Measurements from ENCODE around the gene MOB1B. TPM values are rescaled to one million over a fixed set of nuclear protein-coding genes. Genes with fewer than 3 reads are reported as not detected.
"Not testable (repeated sequence)": the region's sequence is repeated elsewhere in the genome, so short reads cannot be mapped to it uniquely, and the experiment has no call there.

The MOB1B gene
- total RNA-seq, 2 donors from 2014 or later = 7.7 to 14.0 TPM

DNA sequence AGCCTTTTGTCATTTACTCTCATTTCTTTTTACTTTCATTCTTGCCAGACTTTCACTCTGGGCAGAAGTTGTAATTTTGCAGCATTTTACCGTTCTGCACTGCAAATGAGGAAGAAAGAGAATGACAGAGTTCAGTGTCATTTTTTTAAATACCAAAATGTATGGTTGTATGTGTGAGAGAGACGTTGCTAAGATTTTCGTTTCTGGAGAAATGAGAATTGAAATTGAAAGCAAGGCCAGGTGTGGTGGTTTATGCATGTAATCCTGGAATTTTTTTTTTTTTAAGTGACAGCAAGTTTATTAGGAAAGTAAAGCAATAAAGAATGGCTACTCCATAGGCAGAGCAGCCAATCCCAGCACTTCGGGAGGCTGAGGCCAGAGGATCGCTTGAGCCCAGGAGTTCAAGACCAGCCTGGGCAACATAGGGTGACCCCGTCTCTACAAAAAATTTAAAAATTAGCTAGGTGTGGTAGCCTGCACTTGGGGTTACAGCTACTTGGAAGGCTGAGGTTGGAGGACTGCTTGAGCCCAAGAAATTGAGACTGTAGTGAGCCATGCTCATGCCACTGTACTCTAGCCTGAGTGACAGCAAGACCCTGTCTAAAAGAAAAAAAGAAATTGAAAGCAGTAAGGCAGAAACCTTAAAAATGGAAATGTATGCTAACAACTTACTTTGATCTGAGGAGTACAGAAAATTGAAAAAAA lies 104.2 kb downstream of the MOB1B start:
- Histone ChIP-seq H3K27me3 (no peaks in the 10 kb centered on the region), H3K4me3 (no peak overlapping the region), H3K27ac (no peak overlapping the region), H3K4me1 (no peaks in the 10 kb centered on the region), H3K36me3 (no peaks in the 10 kb centered on the region), H3K9me3 (no peaks in the 10 kb centered on the region)
- TF ChIP-seq, protein P1, sequence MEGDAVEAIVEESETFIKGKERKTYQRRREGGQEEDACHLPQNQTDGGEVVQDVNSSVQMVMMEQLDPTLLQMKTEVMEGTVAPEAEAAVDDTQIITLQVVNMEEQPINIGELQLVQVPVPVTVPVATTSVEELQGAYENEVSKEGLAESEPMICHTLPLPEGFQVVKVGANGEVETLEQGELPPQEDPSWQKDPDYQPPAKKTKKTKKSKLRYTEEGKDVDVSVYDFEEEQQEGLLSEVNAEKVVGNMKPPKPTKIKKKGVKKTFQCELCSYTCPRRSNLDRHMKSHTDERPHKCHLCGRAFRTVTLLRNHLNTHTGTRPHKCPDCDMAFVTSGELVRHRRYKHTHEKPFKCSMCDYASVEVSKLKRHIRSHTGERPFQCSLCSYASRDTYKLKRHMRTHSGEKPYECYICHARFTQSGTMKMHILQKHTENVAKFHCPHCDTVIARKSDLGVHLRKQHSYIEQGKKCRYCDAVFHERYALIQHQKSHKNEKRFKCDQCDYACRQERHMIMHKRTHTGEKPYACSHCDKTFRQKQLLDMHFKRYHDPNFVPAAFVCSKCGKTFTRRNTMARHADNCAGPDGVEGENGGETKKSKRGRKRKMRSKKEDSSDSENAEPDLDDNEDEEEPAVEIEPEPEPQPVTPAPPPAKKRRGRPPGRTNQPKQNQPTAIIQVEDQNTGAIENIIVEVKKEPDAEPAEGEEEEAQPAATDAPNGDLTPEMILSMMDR (IDR thresholded peaks at IDR 0.05) = no peak
- no peak for DNase-seq (ENCODE audit: low spot score)

DNA sequence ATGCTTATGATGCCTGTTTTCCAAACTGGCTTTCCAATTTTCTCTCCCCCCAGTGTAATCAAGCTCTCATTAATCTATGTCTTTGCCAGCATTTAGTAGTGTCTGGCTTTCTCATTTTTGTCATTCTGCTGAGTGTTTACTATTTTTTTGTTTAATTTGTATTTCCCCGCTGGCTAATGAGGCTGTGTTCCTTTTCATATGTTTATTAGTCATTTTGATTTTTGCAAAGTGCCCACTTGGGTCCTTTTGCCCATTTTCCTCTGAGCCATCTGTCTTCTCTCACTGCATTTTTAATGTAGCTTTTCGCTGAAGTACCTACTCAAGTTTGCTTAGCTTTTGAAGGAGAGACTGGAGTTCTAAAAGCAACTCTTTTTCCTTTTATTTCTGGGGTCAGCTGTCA lies 106.0 kb downstream of the MOB1B start:
- H3K36me3 ChIP-seq = no peaks in the 10 kb centered on the region

DNA sequence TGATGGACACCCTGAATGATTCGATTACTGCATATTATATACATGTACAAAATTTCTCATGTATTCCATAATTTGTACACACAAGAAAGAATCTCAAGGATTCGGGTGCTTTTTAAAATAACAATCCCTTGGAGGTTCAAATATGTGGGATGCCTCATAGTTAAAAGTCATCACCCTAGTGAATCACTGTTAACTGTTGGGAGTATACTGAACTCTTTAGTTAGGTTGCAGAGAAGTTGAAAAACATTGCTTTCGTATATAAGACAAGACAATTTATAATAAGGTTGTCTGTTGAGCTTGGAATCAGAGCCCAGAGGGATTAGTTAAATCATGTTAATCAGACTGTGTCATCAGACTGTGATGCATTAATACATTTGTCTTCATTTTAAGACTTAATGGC lies 106.9 kb downstream of the MOB1B start:
- TF ChIP-seq, protein P1 (IDR thresholded peaks at IDR 0.05) = no peak

More for the DNA sequence above, 106.0 kb downstream of the MOB1B start:
- H3K27ac ChIP-seq = no peak overlapping the region
- TF ChIP-seq, protein P1 (IDR thresholded peaks at IDR 0.05) = no peak
- H3K9me3 ChIP-seq = no peaks in the 10 kb centered on the region
- H3K4me3 ChIP-seq = no peak overlapping the region
- no peaks in the 10 kb centered on the region for H3K4me1 ChIP-seq
- H3K27me3 ChIP-seq = no peaks in the 10 kb centered on the region
- DNase-seq (ENCODE audit: low spot score) = no peak

DNA sequence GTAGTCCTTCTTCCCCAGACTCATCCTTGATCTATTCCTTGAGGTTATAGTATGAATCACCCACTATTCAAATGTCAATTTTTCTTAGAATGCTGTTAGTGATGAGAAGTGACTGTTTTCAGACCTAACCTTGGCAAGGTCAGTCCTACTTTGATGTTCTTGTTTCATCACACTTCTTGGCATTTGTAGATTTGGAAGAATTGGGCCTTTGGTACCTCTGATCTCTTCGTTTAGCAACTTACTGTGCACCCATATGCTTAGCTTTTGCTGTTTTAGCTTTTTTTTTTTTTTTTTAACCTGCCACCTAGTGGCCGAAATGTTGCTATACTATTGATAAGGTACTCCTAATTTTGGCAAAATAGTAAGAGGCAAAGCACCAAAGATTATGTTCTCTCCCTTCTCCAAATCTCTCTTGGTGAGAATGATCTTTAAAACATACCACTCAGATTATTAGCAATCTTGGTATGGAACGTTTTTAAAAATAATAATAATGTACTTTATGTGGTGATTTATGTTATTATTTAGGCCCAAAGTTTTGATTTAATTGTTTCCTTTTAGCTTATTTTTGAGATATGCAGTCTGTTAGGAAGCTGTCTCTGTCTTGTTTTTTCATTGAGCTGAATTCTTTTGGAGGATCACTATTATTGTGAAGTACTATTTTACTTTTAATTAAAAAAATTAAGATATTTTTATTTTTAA lies 107.9 kb downstream of the MOB1B start:
- TF ChIP-seq, protein P1 (IDR thresholded peaks at IDR 0.05) = peak; percentile 54 to 75
- H3K4me1 ChIP-seq = no peaks in the 10 kb centered on the region
- DNase-seq (ENCODE audit: low spot score) = no peak
- no peaks in the 10 kb centered on the region for H3K9me3 ChIP-seq
- no peaks in the 10 kb centered on the region for H3K36me3 ChIP-seq
- H3K27ac ChIP-seq = no peak overlapping the region
- H3K27me3 ChIP-seq = no peaks in the 10 kb centered on the region
- H3K4me3 ChIP-seq = no peak overlapping the region

More for the DNA sequence above, 106.9 kb downstream of the MOB1B start:
- no peaks in the 10 kb centered on the region for H3K4me1 ChIP-seq
- H3K9me3 ChIP-seq = no peaks in the 10 kb centered on the region
- no peaks in the 10 kb centered on the region for H3K36me3 ChIP-seq
- no peaks in the 10 kb centered on the region for H3K27me3 ChIP-seq
- H3K4me3 ChIP-seq = no peak overlapping the region
- H3K27ac ChIP-seq = no peak overlapping the region
- DNase-seq (ENCODE audit: low spot score) = no peak

DNA sequence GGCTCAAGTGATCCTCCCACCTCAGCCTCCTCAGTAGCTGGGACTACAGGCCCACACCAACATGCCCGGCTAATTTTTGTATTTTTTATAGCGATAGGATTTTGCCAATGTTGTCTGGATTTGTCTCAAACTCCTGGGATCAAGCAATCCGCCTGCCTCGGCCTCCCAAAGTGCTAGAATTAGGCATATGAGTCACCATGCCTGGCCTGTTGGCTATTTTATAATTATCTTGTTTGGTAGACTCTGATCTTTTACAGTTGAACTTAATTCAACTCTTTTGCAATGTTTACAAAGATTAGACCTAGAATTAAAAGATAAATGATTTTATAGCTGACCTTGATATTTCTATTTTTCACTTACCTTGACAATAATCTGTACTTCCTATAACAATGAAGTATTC lies 109.3 kb downstream of the MOB1B start:
- no peaks in the 10 kb centered on the region for H3K9me3 ChIP-seq
- TF ChIP-seq, protein P1 (IDR thresholded peaks at IDR 0.05) = no peak
- no peaks in the 10 kb centered on the region for H3K4me1 ChIP-seq
- DNase-seq (ENCODE audit: low spot score) = no peak
- no peaks in the 10 kb centered on the region for H3K36me3 ChIP-seq
- H3K4me3 ChIP-seq = no peak overlapping the region
- H3K27ac ChIP-seq = no peak overlapping the region
- no peaks in the 10 kb centered on the region for H3K27me3 ChIP-seq

DNA sequence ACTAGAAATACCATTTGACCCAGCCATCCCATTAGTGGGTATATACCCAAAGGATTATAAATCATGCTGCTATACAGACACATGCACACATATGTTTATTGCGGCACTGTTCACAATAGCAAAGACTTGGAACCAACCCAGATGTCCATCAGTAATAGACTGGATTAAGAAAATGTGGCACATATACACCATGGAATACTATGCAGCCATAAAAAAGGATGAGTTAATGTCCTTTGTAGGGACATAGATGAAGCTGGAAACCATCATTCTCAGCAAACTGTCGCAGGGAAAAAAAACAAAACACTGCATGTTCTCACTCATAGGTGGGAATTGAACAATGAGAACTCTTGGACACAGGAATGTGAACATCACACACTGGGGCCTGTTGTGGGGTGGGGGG lies 115.2 kb downstream of the MOB1B start:
- not testable (repeated sequence) for H3K36me3 ChIP-seq; H3K27ac ChIP-seq; H3K4me3 ChIP-seq; H3K27me3 ChIP-seq; DNase-seq (ENCODE audit: low spot score); H3K9me3 ChIP-seq; H3K4me1 ChIP-seq
